ENCODE measurements around the gene NOTUM. TPM values are rescaled to one million over a fixed set of nuclear protein-coding genes. Genes with fewer than 3 reads are reported as not detected.
A peak's percentile ranks its signal among the peaks of the same experiment; 100 is the strongest.

NOTUM gene
- total RNA-seq, 1 experiment from 2014 or later = not detected

DNA sequence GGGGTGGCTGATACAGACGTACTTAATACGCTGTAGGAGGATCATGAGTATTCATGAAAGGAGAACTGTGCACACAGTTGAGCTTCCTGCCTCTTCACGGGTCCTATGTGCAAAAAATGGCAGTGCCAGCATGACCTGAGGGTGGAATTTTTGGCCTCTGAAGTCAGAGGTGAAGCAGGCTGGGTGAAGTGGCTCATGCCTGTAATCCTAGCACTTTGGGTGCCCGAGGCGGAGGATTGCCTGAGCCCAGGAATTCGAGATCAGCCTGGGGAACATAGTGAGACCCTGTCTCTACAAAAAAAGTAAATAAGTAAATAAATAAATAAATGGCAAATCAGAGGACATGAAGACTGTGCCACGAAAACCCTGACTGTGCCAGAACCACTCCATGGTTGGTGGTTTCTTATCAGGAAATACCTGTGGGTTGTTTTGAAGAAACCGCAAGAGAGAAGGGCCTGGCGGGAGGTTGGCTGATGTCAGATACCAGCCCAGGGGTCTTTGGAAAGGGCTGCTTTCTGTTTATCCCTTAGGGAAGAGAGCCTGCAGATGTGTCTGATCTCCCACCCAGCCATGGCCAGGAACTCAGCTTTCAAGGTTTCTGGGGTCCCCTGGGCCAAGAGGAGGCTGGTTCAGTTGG is 19.8 kb upstream of the NOTUM start:
- intact Hi-C loops (cut with micrococcal nuclease; ENCODE audit: unreplicated experiment) = loop anchor here (1.0 to 2.0 kb wide), 4 partner anchors 22 to 68 kb away; partner anchors contain the start of genes LRRC45 and MAFG
- POLR2A ChIA-PET (ENCODE audit: unreplicated experiment) = interaction anchor here (0.5 to 0.7 kb wide), 2 partner anchors 8 to 11 kb away, joined by 3 to 4 read pairs; no protein-coding TSS in a partner anchor
- CTCF ChIA-PET = interaction anchor here (1.2 kb wide), 1 partner anchor 21 kb away, joined by 4 read pairs; no protein-coding TSS in a partner anchor
- Histone ChIP-seq H3K79me2 (ENCODE audit: low read depth) (peaks cover 4% of the 10 kb centered on the region; the same call in 1 of the 2 replicates), H3K9me3 (ENCODE audit: insufficient read depth, low read depth) (no peaks in the 10 kb centered on the region), H3K4me1 (replicated peaks; ENCODE audit: insufficient read depth) (peaks cover 33% of the 10 kb centered on the region), H3F3A (ENCODE audit: insufficient read depth, low read depth) (peaks cover 32% of the 10 kb centered on the region), H3K4me3 (no peak overlapping the region), H3K27ac (peak overlapping the region; percentile 86), H3K27me3 (ENCODE audit: insufficient read depth, low read depth) (no peaks in the 10 kb centered on the region), H3K9me2 (ENCODE audit: insufficient read depth) (no peaks in the 10 kb centered on the region), H2AFZ (no peak overlapping the region), H3K36me3 (ENCODE audit: low read depth) (no peaks in the 10 kb centered on the region), H3K4me2 (peak overlapping the region; percentile 61), H4K20me1 (ENCODE audit: insufficient read depth) (0 out of 2 replicates have a peak, but pooled peaks cover 5% of the 10 kb centered on the region)
- DNase-seq = peak; percentile 87 to 92
- BruUV-seq (replicated peaks) = no TSS peak
- TF ChIP-seq EZH2 (IDR thresholded peaks at IDR 0.05; ENCODE audit: low read depth) (no peak), CTCF (conservative IDR thresholded peaks at IDR 0.05) (no peak)

DNA sequence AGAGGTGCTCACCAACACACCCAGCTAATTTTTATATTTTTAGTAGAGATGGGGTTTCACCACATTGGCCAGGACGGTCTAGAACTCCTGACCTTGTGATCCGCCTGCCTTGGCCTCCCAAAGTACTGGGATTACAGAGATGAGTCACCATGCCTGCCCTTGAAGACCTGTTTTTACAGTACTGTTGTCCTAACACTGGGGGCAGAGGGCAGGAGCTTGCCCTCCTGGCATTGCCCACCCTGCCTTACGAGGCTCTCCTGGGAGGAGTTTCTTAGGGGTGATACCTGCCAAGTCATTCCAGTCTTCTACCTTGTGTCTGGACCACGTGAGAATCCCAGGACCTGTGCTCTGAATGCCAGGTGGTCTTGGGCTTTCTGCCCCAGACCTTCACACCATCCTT is 19.1 kb upstream of the NOTUM start:
- Histone ChIP-seq H3K9me2 (ENCODE audit: insufficient read depth) (no peaks in the 10 kb centered on the region), H3K9me3 (ENCODE audit: insufficient read depth, low read depth) (no peaks in the 10 kb centered on the region), H3K4me1 (replicated peaks; ENCODE audit: insufficient read depth) (peaks cover 33% of the 10 kb centered on the region), H2AFZ (no peak overlapping the region), H4K20me1 (ENCODE audit: insufficient read depth) (0 out of 2 replicates have a peak, but pooled peaks cover 5% of the 10 kb centered on the region), H3K27me3 (ENCODE audit: insufficient read depth, low read depth) (no peaks in the 10 kb centered on the region), H3K4me2 (peak overlapping the region; percentile 61), H3K79me2 (ENCODE audit: low read depth) (peaks cover 4% of the 10 kb centered on the region; the same call in 1 of the 2 replicates), H3K27ac (peak overlapping the region; percentile 86), H3K36me3 (ENCODE audit: low read depth) (no peaks in the 10 kb centered on the region), H3F3A (ENCODE audit: insufficient read depth, low read depth) (peaks cover 32% of the 10 kb centered on the region), H3K4me3 (no peak overlapping the region)
- DNase-seq = no peak
- no TSS peak for BruUV-seq (replicated peaks)
- intact Hi-C loops (cut with micrococcal nuclease; ENCODE audit: unreplicated experiment) = loop anchor here (1.0 to 2.0 kb wide), 4 partner anchors 23 to 67 kb away; partner anchors contain the start of genes LRRC45 and MAFG
- POLR2A ChIA-PET (ENCODE audit: unreplicated experiment) = interaction anchor here (0.7 kb wide), 1 partner anchor 9 kb away, joined by 4 read pairs; no protein-coding TSS in a partner anchor
- CTCF ChIA-PET = no interaction called here
- TF ChIP-seq CTCF (conservative IDR thresholded peaks at IDR 0.05) (no peak), EZH2 (IDR thresholded peaks at IDR 0.05; ENCODE audit: low read depth) (no peak)

DNA sequence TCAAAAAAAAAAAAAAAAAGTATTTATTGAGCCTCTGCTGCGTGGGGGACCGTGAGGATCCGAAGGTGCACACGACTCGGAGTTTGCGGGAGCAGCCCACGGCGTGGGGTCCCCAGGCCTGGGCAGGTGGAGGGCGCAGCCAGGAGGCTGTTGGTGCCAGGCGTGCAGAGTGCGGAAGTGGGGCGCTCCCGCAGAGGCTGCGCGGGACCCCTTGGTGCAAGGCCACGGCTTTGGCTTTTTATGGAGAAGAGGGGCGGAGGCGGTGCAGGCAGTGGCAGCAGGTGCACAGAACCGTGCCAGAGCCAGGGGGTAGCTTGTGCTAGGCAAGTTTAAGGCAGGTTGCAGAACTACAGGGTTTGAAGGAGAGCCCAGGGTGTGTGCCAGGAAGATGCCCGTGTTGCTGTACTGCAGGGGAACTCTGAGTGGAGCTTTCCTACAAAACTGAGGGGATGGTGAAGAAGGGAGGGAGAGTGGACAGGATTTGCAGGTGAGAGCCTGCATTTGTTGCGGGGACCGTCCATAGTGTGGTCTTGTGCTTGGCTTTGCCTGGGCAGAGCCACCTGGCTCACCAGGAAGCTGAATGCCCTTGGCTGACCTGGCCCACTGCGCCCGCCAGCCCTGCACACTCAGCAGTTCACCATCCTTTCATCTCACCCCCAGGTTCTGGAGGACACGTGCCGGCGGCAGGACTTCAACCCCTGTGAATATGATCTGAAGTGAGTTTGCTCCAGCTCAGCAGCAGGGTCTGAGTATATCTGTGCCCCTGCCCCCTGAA is 17.7 kb upstream of the NOTUM start:
- peak overlapping the region; percentile 62; the same call in 1 of the 2 replicates for H3K4me3 ChIP-seq
- ChIA-PET CTCF (interaction anchor here (0.7 to 0.8 kb wide), 2 partner anchors 10 to 53 kb away, joined by 3 to 5 read pairs; no protein-coding TSS in a partner anchor), POLR2A (ENCODE audit: unreplicated experiment) (no interaction called here)
- peaks cover 4% of the 10 kb centered on the region; the same call in 1 of the 2 replicates for H3K79me2 ChIP-seq (ENCODE audit: low read depth)
- DNase-seq = no peak
- no peaks in the 10 kb centered on the region for H3K9me2 ChIP-seq (ENCODE audit: insufficient read depth)
- H4K20me1 ChIP-seq (ENCODE audit: insufficient read depth) = 0 out of 2 replicates have a peak, but pooled peaks cover 5% of the 10 kb centered on the region
- H3K27ac ChIP-seq = no peak overlapping the region
- H3K4me1 ChIP-seq (replicated peaks; ENCODE audit: insufficient read depth) = peaks cover 33% of the 10 kb centered on the region
- peaks cover 32% of the 10 kb centered on the region for H3F3A ChIP-seq (ENCODE audit: insufficient read depth, low read depth)
- TF ChIP-seq EZH2 (IDR thresholded peaks at IDR 0.05; ENCODE audit: low read depth) = no peak
- no peak for TF ChIP-seq CTCF (conservative IDR thresholded peaks at IDR 0.05)
- no peaks in the 10 kb centered on the region for H3K36me3 ChIP-seq (ENCODE audit: low read depth)
- H3K9me3 ChIP-seq (ENCODE audit: insufficient read depth, low read depth) = no peaks in the 10 kb centered on the region
- H3K4me2 ChIP-seq = peak overlapping the region; percentile 63
- no peaks in the 10 kb centered on the region for H3K27me3 ChIP-seq (ENCODE audit: insufficient read depth, low read depth)
- BruUV-seq (replicated peaks) = no TSS peak
- no peak overlapping the region for H2AFZ ChIP-seq
- intact Hi-C loops (cut with micrococcal nuclease; ENCODE audit: unreplicated experiment) = no loop called here

All from PC-9 (cell line).